C1 segment of cervical spinal cord (tissue), 14 donors: ENCODE measurements around the gene CA10.

Source experiments
- DNase-seq, 14 donors: peaks; one replicate each; lab custom pipeline; 2025; lab: John Stamatoyannopoulos, UW

Gene CA10

DNA sequence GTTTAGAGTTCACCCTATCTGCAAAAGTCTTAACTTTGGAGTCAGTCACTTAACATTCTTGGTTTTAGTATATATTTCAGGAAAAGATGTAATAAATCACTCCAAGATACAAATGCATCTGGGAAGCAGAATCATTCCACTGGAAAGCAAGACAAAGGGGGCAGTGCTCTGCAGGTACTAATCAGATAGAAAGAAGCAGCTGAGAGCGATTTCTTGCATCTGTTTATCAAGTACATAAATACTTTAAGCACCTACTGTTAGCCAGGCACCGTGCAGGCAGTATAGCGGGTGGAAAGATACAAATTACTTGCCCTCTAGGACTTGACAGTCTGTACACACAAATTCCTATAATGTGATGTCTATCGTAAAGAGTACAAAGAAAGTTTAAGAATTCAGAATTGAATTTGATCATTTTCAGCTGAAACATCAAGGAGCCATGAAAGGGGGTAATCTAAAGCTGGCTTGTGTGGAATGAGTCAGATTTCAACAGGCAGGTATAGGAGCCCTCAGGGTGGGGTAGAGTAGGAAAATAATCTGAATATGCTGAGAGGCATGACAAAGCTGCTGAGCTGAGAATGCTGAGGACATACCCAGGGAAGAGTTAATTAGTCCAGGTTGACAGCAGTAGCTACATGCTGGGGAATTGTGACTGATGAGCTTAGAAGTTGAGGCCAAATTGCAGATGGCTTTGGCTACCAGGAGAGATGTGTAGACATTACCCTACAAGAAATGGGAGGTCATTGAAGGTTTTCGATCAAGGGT is 110.2 kb downstream of the CA10 start:
- peak in 1 of 14 donors; percentile 52 for DNase-seq

DNA sequence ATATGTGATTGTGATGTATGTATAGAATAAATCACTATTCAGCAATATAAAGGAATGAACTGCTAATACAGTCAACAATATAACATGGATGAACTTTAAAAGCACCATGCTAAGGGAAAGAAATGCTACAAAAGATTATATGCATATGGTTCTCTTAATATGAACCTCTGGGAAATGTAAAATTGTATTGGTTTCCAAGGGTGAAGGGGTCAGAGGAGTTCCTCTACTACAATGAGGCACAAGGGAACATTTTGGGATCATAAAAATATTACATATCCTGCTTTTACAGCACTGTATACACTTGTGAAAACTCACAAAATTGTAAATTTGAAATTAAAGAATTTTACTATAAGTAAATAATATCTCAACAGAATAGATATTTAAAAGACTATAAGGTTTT is 111.4 kb downstream of the CA10 start:
- DNase-seq, result no peak

DNA sequence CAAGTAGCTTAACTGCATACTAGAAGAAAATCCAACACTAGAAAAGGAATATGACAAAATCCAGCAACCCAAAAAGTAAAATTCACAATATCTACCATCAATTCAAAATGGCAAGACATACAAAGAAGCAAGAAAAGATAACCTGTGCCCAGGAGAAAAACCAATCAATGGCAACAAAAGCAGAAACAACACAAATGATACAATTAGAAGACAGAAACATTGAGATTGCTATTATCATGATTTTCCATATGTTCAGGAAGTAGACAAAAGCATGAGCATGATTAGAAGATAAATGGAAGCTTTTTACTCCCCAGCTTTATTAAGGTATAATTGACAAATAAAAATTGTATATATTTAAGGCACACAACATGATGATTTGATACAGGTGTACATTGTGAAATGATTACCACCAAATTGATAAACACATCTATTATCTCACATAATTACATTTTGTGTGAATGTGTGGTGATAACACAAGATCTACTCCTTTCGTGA is 117.3 kb downstream of the CA10 start:
- no peak for DNase-seq

DNA sequence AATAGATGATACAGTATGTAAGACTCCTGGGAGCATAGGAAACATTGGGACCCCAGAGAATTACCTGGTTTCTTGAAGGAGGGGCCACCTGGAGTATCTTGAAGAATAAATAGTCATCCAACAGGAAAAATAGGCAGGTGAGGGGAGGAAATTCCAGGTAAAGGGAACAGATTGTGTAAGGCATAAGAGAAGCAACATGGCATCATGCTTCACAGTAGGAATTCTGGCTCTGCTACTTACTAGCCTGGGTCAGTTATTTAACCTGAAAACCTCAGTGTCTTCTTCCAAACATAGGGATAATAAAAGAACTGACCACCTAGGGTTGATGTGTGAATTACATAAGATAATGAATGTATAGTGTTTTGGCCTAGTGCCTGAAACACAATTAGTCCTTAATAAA is 122.1 kb downstream of the CA10 start:
- peak in 1 of 14 donors; percentile 94 for DNase-seq

DNA sequence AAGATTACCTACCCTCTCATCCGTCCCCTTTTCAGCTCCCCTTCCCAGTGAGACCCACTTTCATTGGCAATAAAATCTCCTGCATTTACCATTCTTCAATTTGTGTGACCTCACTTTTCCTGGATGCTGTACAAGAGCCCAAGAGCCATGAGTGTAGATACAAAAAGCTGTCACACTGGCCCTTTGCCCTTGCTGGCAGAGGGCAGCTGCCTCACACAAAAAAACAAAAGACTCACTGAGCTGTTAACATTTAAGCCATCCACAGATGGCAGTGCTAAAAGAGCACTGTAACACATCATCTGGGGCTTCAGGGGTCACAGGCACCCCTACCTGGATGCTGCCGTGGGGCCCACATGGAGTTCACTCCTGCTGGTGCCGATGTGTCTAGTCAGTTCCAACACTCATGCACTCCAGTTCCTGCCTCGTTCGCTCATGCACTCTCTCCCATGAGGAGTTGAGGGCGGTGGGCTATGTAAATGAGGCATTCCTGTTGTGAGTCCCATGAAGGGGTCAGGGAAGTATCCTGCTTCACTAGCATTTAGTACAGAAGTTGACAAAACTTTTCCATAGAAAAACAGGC is 123.1 kb downstream of the CA10 start:
- DNase-seq, result peak in 9 of 14 donors; percentile 1 to 96 (median 14)

DNA sequence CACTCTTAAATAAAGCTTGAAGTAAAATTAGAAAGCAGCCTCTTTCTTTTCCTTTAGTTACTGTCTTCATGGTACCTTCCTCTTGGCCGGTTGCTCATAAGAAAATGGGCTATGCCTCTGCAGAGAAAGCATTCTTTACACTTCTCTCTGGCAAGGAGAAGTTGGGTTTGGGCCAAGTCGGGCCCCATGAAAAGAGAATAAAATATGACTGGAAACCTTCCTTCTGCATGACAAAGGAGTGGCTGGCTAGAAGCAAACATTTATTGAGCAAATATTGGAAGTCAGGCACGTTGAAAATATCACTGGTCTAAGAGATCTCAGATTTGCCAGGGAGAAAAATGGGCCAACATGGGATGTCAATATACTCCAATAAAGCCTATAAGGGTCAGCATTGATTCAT is 126.1 kb downstream of the CA10 start:
- no peak for DNase-seq

DNA sequence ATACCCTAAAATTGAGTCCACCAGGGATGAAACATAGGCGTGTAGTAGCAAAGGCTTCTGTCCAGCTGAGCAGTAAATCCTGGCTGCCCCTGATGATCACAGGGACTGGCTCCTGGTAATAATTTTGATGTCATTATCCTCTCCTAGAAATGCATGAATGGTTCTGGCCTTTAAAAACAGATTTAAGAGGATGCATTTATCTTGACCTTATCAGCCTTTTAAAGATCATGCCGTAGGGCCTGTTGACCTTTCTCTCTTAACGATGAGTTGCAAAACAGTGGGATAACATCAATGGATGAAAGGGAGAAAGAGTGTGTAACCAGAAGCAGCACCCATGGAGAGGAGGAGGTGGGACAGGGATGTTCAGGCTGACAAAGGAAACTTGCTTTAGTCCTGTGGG is 128.5 kb downstream of the CA10 start:
- no peak for DNase-seq

DNA sequence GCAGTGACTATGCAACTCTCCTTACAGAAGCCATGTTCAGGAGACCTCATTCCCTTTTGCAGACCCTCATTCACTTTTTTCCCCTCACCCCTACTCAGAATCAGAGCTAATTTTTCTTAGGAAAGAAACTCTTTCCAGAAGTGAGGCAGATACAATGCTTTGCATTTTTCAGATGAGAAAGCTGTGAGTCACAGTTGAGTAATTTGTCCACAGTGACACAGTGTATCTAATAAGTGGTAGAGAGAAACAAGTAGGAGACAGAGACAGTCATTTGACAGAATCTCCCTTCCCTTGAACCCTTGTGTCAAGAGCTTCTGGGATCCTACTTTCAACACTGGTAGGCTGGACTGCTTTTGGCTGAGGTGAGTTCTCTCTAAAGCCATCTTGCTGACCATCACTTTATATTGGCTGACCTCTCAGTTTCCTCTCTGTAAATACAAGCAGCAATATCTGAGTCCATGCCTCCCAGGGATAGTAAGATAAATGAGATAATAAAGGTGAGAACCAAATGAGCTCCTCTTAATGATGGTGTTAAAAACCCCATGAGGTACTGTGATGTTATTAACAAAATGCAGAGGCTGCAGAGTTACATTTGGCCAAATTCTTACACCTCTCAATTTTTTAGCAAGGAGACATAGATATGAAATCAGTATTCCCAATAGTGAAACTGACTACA is 130.8 kb downstream of the CA10 start:
- no peak for DNase-seq

DNA sequence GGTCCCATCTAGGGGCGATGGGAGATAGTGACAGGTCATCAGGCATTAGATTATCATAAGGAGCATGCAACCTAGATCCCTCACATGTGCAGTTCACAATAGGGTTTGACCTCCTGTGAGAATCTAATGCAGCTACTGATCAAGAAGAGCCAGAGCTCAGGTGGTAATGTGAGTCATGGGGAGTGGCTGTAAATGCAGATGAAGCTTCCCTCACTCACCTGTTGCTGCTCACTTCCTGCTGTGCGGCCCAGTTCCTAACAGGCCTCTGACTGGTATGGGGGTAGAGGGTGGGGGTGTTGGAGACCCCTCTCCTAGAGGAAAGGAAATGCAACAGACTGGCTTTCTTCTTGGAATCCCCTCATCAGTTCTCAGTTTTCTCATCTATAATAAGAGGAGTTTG is 131.4 kb downstream of the CA10 start:
- DNase-seq, result no peak

DNA sequence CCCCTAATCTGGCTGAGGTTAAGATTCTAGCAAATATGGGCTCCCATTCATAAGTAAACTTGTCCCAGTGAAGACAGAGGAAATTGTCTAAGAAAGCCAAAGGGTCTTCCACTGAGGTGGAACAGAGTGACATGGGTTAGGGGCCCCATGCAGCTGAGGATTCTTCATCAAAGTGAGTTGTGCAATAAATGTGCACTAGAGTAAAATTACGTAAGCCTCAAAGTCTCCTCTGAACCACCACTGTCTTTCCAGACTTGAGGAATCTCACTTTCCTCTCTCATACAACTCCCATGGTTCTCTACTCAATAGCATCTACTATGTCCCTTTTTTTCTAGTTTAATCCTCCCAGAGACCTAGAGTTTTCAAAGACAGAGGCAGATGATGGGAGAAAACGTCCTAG is 132.4 kb downstream of the CA10 start:
- DNase-seq, result no peak

DNA sequence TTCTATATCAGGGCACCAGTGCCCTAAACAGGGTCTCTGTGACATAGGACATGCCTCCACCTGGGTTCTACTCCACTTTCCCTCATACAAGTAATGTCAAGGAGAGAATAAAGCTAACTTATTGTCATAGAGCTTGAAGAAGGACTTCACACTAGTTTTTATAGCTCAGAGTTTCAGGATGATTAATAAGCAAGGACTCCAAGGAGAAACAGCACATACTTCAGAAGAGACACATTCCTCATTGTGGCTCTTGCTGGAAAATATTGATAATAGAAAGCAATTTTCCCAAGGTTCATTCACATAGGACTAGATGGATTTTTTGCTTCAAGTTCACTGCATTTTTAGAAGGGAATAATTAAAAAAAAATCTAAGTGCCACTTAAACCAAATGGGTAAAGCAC is 133.3 kb downstream of the CA10 start:
- DNase-seq, result no peak

DNA sequence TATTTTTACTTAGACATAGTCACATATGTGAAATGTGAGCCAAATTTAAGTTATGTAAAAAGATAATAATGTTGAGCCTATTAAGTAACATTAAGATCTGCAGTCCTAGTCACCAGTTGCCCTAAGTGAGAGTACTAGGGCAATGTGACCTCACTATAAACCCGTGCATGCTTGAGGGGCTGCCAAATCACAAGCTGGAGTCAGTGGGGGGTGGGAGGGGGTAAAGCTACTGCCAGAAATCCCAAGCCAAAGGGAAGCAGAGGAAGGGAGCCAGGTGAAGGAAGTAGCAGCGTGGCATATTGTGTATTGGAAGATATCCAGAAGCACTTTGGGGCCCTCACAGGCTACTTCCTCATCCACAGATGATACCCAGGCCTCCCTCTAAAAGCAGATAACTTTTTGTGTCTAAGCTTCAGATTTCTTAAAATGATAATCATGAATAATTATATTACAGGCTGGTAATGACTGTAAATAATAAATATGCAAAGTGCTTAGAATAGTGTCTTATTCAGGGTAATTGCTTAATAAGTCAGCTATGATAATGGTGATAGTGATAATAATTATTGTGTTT is 134.1 kb downstream of the CA10 start:
- DNase-seq, result peak in 3 of 14 donors; percentile 11 to 96 (median 43)

DNA sequence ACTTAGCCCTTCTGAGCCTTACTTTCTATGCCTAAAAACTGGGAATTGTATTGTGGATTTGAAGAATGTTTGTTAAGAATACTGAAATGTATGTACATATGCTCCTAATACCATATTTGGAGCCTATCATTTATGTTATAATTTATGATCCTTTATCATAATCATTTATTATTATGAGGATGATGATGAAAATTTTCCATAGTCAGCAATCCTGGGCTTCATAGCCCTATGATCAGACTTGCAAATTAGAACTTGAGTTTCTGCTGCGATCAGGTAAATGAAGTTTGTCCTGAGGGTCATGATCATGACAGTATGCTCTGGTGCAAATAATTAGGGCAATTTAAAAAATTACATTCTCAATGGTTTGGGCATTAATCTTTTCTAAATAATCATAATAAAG is 147.4 kb downstream of the CA10 start:
- DNase-seq, result no peak

DNA sequence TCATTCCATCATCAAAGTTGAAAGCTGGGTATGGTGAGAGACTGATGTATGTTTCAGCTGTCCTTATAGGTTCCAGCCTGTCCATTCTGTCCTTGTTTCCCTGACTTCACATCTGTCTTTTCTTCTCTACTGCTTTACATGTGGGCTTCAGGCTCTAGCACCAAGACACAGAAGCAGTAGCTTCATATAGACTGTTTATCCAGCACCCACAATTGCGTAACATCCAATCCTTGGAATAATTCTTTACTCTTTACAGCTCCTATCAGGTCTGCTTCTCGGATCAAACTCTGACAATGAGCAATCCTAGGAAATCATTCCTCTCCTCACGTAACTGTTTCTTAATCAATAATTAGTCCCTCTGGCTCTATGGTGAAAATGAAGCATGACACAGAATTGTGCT is 158.9 kb downstream of the CA10 start:
- DNase-seq, result no peak

DNA sequence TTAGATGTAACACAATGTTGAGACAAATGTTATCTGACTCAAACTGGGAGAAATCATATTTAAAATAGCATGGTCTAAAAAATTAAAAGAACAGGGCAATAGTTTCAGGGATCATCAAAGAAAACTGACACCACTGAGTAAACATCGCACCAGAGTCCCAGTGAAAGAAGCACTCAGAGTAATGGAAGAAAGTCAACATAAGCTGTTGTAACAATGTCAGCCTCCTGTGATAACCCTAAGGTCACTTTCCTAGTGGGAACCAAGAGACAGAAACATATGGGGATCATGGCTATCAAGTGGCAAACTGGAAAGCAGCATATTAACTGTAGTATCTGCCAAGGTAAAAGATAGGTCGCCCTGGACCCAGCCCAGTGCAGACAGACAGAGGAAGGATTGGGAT is 160.8 kb downstream of the CA10 start:
- DNase-seq, result no peak

DNA sequence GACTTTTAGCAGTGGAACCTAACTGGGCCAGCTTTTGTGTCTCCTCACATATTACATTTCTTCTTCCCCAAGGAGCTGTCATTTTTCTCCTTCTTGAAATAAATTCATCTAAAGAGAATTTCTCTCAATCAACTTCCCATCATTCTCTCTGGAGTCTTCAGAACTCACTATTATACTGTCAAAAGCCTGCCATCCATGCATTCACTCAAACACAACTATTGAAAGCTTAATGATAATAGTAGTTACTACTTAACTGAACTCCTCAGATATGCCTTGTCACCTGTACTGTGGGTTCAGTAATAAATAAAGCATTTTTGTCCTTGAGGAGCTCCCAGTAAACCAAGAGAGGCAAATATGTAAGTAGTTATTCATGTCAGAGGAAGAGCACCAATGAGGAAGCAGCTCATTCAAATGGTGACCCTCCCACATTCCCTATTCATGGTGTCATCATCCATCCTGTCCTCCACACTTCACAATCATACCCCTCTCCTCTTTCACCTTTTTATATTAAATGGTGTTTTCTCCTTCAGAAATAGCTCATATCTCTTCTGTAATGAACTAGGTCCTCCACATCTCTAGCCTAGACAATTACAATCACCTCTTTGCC is 162.6 kb downstream of the CA10 start:
- DNase-seq, result no peak

DNA sequence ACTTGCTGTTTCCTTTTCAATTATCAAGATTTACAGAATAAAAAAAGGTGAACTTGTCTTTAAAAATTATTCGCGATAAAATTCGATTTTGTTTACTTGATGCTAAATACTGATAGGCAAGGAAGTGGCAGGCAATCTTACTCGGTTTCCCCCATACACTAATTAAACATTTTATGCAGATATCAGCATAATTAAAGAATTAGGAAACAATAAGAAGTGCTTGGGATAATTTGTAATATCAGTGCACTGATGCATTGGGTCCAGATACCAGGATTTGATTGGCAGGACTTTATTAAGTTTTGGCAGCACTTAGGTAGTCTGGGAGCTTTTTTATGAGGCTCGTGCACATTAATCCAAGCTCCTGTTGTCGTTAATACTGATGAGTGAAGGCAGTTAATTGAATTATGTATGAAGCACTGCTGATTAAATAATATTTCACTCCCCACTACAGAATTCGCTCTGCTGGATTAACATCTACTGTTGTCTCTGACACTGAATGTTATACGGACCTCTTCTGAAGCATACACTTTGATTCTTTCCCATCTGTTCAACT is 165.6 kb downstream of the CA10 start:
- no peak for DNase-seq

DNA sequence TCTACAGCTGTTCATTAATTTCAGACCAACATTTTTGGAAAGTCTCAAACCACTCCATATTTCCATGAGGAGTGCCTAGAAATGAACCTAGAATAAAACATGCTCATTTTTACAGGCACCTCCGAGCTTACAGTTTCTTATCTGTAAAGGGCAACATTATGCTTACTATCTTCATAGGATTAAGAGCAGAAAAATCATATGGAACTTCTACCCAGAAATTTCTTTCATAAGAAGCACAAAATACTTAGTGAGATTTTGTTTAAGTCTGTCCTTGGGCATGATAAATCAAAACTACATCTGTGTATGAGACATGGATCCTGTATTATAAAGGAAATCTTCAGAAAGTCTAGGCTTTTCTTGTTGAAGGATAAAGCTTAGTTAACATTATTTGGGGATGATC is 187.4 kb downstream of the CA10 start:
- DNase-seq, result no peak

DNA sequence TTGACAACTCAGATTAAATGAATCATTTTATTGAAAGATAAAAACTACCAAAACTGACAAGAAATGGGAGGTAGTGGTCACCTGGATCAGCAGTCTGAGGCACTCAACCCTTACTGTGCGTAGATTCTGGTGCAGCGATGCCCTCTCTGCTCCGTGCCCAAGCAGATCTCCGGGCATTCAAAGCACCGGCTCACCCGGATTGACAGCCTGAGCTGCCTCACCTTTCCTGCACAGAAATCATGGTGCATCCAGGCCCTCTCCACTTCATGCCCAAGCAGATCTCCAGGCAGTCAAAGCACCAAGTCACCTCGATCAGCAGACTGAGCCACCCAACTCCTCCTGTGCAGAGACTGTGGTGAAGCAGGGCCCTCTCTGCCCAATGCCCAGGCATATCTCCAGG is 196.8 kb downstream of the CA10 start:
- DNase-seq, result no peak

DNA sequence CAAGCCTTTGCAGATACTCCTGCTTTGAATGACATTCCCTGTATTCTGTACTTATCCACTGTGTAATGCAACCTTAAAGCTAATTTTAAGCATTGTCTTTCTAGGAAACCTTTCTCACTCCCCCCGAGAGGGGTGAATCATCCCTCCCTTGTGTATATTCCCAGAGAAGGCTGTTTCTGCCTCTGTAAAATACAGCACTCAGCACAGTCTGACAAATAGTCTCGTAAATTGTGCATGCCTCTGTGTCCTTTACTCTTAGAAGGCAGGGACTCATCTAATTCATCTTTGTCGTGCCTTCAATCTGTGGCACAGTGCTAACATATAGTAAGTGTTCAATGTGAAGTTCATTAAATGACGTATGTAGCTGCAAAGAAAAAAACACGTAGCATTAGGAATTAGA is 200.7 kb downstream of the CA10 start:
- no peak for DNase-seq

DNA sequence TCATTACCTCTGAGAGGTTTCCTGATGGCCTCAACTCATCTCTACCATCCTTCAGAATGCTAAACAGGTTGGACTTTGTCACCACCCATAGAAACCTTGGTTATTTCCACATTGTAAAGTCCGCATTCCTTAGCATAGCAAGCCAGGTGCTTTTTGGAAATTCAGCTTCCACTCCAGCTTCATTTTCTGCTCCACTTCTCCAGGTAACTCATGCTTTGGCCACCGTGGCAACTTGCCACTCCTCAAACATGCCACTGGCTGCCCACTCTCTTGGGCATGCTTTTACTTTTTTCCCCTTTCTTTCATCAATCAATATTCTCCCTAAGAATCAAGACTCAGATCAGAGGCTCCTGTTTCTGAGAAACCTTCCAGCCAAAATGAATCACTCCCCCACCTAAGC is 203.3 kb downstream of the CA10 start:
- peak in 1 of 14 donors; percentile 49 for DNase-seq
